ENCODE data around the gene DNAJC4. TPM values are rescaled to one million over a fixed set of nuclear protein-coding genes. Genes with fewer than 3 reads are reported as not detected.

The DNAJC4 gene
- polyA plus RNA-seq, 3 donors: 25.5 to 78.9 (median 32.5) TPM

DNA sequence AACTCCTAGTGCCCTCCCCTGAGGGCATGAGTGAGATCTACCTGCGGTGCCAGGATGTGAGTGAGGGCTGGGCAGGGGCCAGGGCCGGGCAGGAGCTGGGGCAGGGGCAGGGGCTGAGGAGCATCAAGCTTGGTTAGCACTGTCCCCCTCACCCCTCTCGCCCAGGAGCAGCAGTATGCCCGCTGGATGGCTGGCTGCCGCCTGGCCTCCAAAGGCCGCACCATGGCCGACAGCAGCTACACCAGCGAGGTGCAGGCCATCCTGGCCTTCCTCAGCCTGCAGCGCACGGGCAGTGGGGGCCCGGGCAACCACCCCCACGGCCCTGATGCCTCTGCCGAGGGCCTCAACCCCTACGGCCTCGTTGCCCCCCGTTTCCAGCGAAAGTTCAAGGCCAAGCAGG, 10.1 kb upstream of the DNAJC4 start:
- no peak overlapping the region for H3K9ac ChIP-seq (ENCODE audit: insufficient read depth, low read length, poor library complexity, severe bottlenecking)
- H3K27ac Mint-ChIP-seq: peak overlapping the region in 1 of 7 donors; percentile 45
- no peaks in the 10 kb centered on the region for H3K9me3 ChIP-seq (replicated peaks in 1 of 2; ENCODE audit: control insufficient read depth in 1 of 2, insufficient read depth in 1 of 2, low read length in 2 of 2)
- H3K79me2 ChIP-seq (ENCODE audit: insufficient read depth, low read length): peaks cover 30% of the 10 kb centered on the region
- H3K36me3 Mint-ChIP-seq: peaks cover 66 to 82% of the 10 kb centered on the region in 2 donors
- no peaks in the 10 kb centered on the region for H3K27me3 ChIP-seq (ENCODE audit: control insufficient read depth in 2 of 2, insufficient read depth in 2 of 2, low read length in 2 of 2)
- no peaks in the 10 kb centered on the region for H3K27me3 Mint-ChIP-seq (ENCODE audit: low read depth in 3 of 3)
- H3K36me3 ChIP-seq (replicated peaks in 1 of 2; ENCODE audit: control insufficient read depth in 1 of 2, insufficient read depth in 2 of 2, low read length in 2 of 2): peaks cover 75 to 84% of the 10 kb centered on the region in 2 donors
- intact Hi-C loops (cut with micrococcal nuclease): no loop called here
- TF ChIP-seq CTCF (IDR thresholded peaks at IDR 0.05): no peak
- peaks cover 14% of the 10 kb centered on the region for H3K4me1 Mint-ChIP-seq
- peak in 1 of 3 donors; percentile 1 for DNase-seq
- peaks cover 90% of the 10 kb centered on the region for H4K20me1 ChIP-seq (ENCODE audit: insufficient read depth, low read length)
- no peak overlapping the region for H3K4me2 ChIP-seq (replicated peaks; ENCODE audit: extremely low read depth, low read length, poor library complexity, severe bottlenecking)
- peaks cover 8 to 14% of the 10 kb centered on the region in 2 donors for H3K4me1 ChIP-seq (ENCODE audit: control insufficient read depth in 1 of 2, insufficient read depth in 2 of 2, low read length in 2 of 2)
- H3K9me3 Mint-ChIP-seq: peaks cover 0 to 2% (median 0%) of the 10 kb centered on the region in 7 donors
- 98% methylated on average over 17 of the region's 17 CpGs for WGBS (ENCODE audit: insufficient coverage)
- no peak overlapping the region for H2AFZ ChIP-seq (ENCODE audit: insufficient read depth, low read depth, low read length, poor library complexity, severe bottlenecking)
- no peak overlapping the region for H3K4me3 Mint-ChIP-seq
- no peak overlapping the region for H3K4me3 ChIP-seq (replicated peaks in 1 of 3; ENCODE audit: low read depth in 2 of 3, low read length in 3 of 3)
- no peak overlapping the region for H3K27ac ChIP-seq (ENCODE audit: low read depth in 1 of 2, low read length in 2 of 2)

GRCh38 chr11:64220798-64221197, 9.6 kb upstream of the DNAJC4 start:
- intact Hi-C loops (cut with micrococcal nuclease): no loop called here
- no peak overlapping the region for H3K4me3 Mint-ChIP-seq
- Histone ChIP-seq H3K9ac (ENCODE audit: insufficient read depth, low read length, poor library complexity, severe bottlenecking) (no peak overlapping the region), H3K9me3 (replicated peaks in 1 of 2; ENCODE audit: control insufficient read depth in 1 of 2, insufficient read depth in 1 of 2, low read length in 2 of 2) (no peaks in the 10 kb centered on the region), H3K4me3 (replicated peaks in 1 of 3; ENCODE audit: low read depth in 2 of 3, low read length in 3 of 3) (no peak overlapping the region), H2AFZ (ENCODE audit: insufficient read depth, low read depth, low read length, poor library complexity, severe bottlenecking) (no peak overlapping the region), H3K79me2 (ENCODE audit: insufficient read depth, low read length) (peaks cover 30% of the 10 kb centered on the region), H3K4me2 (replicated peaks; ENCODE audit: extremely low read depth, low read length, poor library complexity, severe bottlenecking) (no peak overlapping the region), H3K27me3 (ENCODE audit: control insufficient read depth in 2 of 2, insufficient read depth in 2 of 2, low read length in 2 of 2) (no peaks in the 10 kb centered on the region), H3K27ac (ENCODE audit: low read depth in 1 of 2, low read length in 2 of 2) (no peak overlapping the region), H3K36me3 (replicated peaks in 1 of 2; ENCODE audit: control insufficient read depth in 1 of 2, insufficient read depth in 2 of 2, low read length in 2 of 2) (peaks cover 70 to 78% of the 10 kb centered on the region in 2 donors), H3K4me1 (ENCODE audit: control insufficient read depth in 1 of 2, insufficient read depth in 2 of 2, low read length in 2 of 2) (peaks cover 13 to 19% of the 10 kb centered on the region in 2 donors), H4K20me1 (ENCODE audit: insufficient read depth, low read length) (peaks cover 87% of the 10 kb centered on the region)
- no peak overlapping the region for H3K27ac Mint-ChIP-seq
- DNase-seq: peak in 1 of 3 donors; percentile 2
- no peaks in the 10 kb centered on the region for H3K27me3 Mint-ChIP-seq (ENCODE audit: low read depth in 3 of 3)
- WGBS (ENCODE audit: insufficient coverage): 95% methylated on average over 12 of the region's 14 CpGs
- peaks cover 0 to 2% (median 0%) of the 10 kb centered on the region in 7 donors for H3K9me3 Mint-ChIP-seq
- H3K4me1 Mint-ChIP-seq: peaks cover 16% of the 10 kb centered on the region
- H3K36me3 Mint-ChIP-seq: peaks cover 61 to 78% of the 10 kb centered on the region in 2 donors
- TF ChIP-seq CTCF (IDR thresholded peaks at IDR 0.05): no peak
